Neural crest cell (in vitro differentiated cells): ENCODE results near the gene CHIA. TPM values are rescaled to one million over a fixed set of nuclear protein-coding genes. Genes with fewer than 3 reads are reported as not detected.

ENCODE experiments used
- DNase-seq: peaks from one replicate; pipeline ENCODE4 v3.0.0; 2021; ENCODE audit warnings: low read depth, mixed read lengths, low spot score
- H3K27ac Mint-ChIP-seq: one replicate; pipeline ENCODE4 v1.8.0; 2021; ENCODE audit warnings: mild to moderate bottlenecking, mixed read lengths; ENCODE audit not compliant: unreplicated experiment
- H3K27me3 Mint-ChIP-seq: 2 replicates; pipeline ENCODE4 v1.8.0; 2021; ENCODE audit warnings: low read depth, mild to moderate bottlenecking, mixed read lengths
- H3K36me3 Mint-ChIP-seq: 2 replicates; pipeline ENCODE4 v1.8.0; 2021; ENCODE audit warnings: low read depth, mild to moderate bottlenecking, mixed read lengths
- H3K4me1 Mint-ChIP-seq: 2 replicates; pipeline ENCODE4 v1.8.0; 2021; ENCODE audit warnings: mixed read lengths
- H3K4me3 Mint-ChIP-seq: one replicate; pipeline ENCODE4 v1.8.0; 2021; ENCODE audit warnings: mild to moderate bottlenecking, mixed read lengths
- H3K9me3 Mint-ChIP-seq: 2 replicates; pipeline ENCODE4 v1.8.0; 2021; ENCODE audit warnings: mixed read lengths
- CTCF ChIP-seq: fragments of 200-600 bp; sonication (generic); conservative IDR thresholded peaks from 2 replicates; pipeline ENCODE4 v1.5.0; 2021; ENCODE audit warnings: antibody characterized with exemption, mild to moderate bottlenecking
- total RNA-seq: library from RNA; stranded (reverse); gene quantifications from 2 replicates; pipeline ENCODE4 v1.2.1, GENCODE V29; 2021

CHIA gene
- total RNA-seq, 1 donor from 2014 or later = not detected

GRCh38 chr1:111269825-111270406 is 20.7 kb upstream of the CHIA start:
- Mint-ChIP-seq H3K27me3 (no peaks in the 10 kb centered on the region), H3K4me1 (peaks cover 9% of the 10 kb centered on the region), H3K36me3 (no peaks in the 10 kb centered on the region), H3K4me3 (no peak overlapping the region), H3K27ac (no peak overlapping the region), H3K9me3 (peaks cover 4% of the 10 kb centered on the region)
- no peak for TF ChIP-seq CTCF
- DNase-seq = no peak

GRCh38 chr1:111270771-111271463 is 19.7 kb upstream of the CHIA start:
- no peaks in the 10 kb centered on the region for H3K36me3 Mint-ChIP-seq
- H3K27ac Mint-ChIP-seq = no peak overlapping the region
- no peak for TF ChIP-seq CTCF
- no peak overlapping the region for H3K4me3 Mint-ChIP-seq
- no peaks in the 10 kb centered on the region for H3K27me3 Mint-ChIP-seq
- no peak for DNase-seq
- peaks cover 4% of the 10 kb centered on the region for H3K9me3 Mint-ChIP-seq
- peaks cover 9% of the 10 kb centered on the region for H3K4me1 Mint-ChIP-seq

GRCh38 chr1:111271464-111271801 is 19.2 kb upstream of the CHIA start:
- H3K4me1 Mint-ChIP-seq = peaks cover 9% of the 10 kb centered on the region
- DNase-seq = no peak
- H3K27me3 Mint-ChIP-seq = no peaks in the 10 kb centered on the region
- H3K36me3 Mint-ChIP-seq = no peaks in the 10 kb centered on the region
- no peak for TF ChIP-seq CTCF
- H3K9me3 Mint-ChIP-seq = peaks cover 6% of the 10 kb centered on the region
- H3K4me3 Mint-ChIP-seq = no peak overlapping the region
- H3K27ac Mint-ChIP-seq = no peak overlapping the region

GRCh38 chr1:111272081-111272480 is 18.6 kb upstream of the CHIA start:
- H3K4me1 Mint-ChIP-seq = peaks cover 9% of the 10 kb centered on the region
- H3K27me3 Mint-ChIP-seq = no peaks in the 10 kb centered on the region
- peaks cover 6% of the 10 kb centered on the region for H3K9me3 Mint-ChIP-seq
- H3K36me3 Mint-ChIP-seq = no peaks in the 10 kb centered on the region
- TF ChIP-seq CTCF = no peak
- H3K27ac Mint-ChIP-seq = no peak overlapping the region
- no peak overlapping the region for H3K4me3 Mint-ChIP-seq
- no peak for DNase-seq

- no peaks in the 10 kb centered on the region for H3K36me3 Mint-ChIP-seq
- H3K9me3 Mint-ChIP-seq = peaks cover 4% of the 10 kb centered on the region
- peaks cover 9% of the 10 kb centered on the region for H3K4me1 Mint-ChIP-seq
- H3K27me3 Mint-ChIP-seq = no peaks in the 10 kb centered on the region
- H3K4me3 Mint-ChIP-seq = no peak overlapping the region
- no peak for TF ChIP-seq CTCF
- no peak for DNase-seq
- no peak overlapping the region for H3K27ac Mint-ChIP-seq
Observed at GRCh38 chr1:111274653-111275052, 16.0 kb upstream of the CHIA start.
